Stimulated activated CD4-positive, alpha-beta T cell treated with anti-CD3 and anti-CD28 coated beads, Interleukin-2, amount 100 ng/mL, for 48 hours (primary cell): Measurements from ENCODE around the gene PAX7.
"Not testable (repeated sequence)": the region's sequence is repeated elsewhere in the genome, so short reads cannot be mapped to it uniquely, and the experiment has no call there.

ENCODE experiments used
- DNase-seq, 2 donors: peaks; one replicate each; pipeline ENCODE4 v3.0.0-alpha.2; 2020

PAX7 gene

GRCh38 chr1:18666317-18666920, 35.8 kb downstream of the PAX7 start:
- no peak for DNase-seq

- DNase-seq: no peak
Observed at GRCh38 chr1:18667333-18667732, 36.7 kb downstream of the PAX7 start.

- no peak for DNase-seq
Observed at GRCh38 chr1:18668046-18668445, 37.4 kb downstream of the PAX7 start.

- no peak for DNase-seq
Observed at GRCh38 chr1:18668750-18669404, 38.2 kb downstream of the PAX7 start.

- no peak for DNase-seq
Observed at GRCh38 chr1:18670121-18670867, 39.6 kb downstream of the PAX7 start.

GRCh38 chr1:18670868-18671225, 40.2 kb downstream of the PAX7 start:
- DNase-seq: no peak

GRCh38 chr1:18673976-18674375, 43.3 kb downstream of the PAX7 start:
- DNase-seq: no peak

GRCh38 chr1:18676332-18676781, 45.7 kb downstream of the PAX7 start:
- DNase-seq: no peak

GRCh38 chr1:18681423-18681835, 50.8 kb downstream of the PAX7 start:
- DNase-seq: peak in 1 of 2 donors; percentile 6

GRCh38 chr1:18682375-18682774, 51.7 kb downstream of the PAX7 start:
- no peak for DNase-seq

GRCh38 chr1:18684303-18684702, 53.7 kb downstream of the PAX7 start:
- DNase-seq: no peak

GRCh38 chr1:18686540-18686939, 55.9 kb downstream of the PAX7 start:
- DNase-seq: no peak

GRCh38 chr1:18687273-18687672, 56.6 kb downstream of the PAX7 start:
- DNase-seq: no peak

- DNase-seq: no peak
Observed at GRCh38 chr1:18691648-18692047, 61.0 kb downstream of the PAX7 start.

GRCh38 chr1:18693256-18694098, 62.8 kb downstream of the PAX7 start:
- no peak for DNase-seq

GRCh38 chr1:18694289-18694688, 63.6 kb downstream of the PAX7 start:
- DNase-seq: not testable (repeated sequence)

GRCh38 chr1:18697541-18697940, 66.9 kb downstream of the PAX7 start:
- no peak for DNase-seq

GRCh38 chr1:18700530-18700929, 69.9 kb downstream of the PAX7 start:
- DNase-seq: no peak

GRCh38 chr1:18701183-18701582, 70.5 kb downstream of the PAX7 start:
- no peak for DNase-seq

GRCh38 chr1:18703041-18703621, 72.5 kb downstream of the PAX7 start:
- no peak for DNase-seq

GRCh38 chr1:18705811-18706210, 75.2 kb downstream of the PAX7 start:
- no peak for DNase-seq

GRCh38 chr1:18707696-18708257, 77.1 kb downstream of the PAX7 start:
- no peak for DNase-seq
